ENCODE data around the gene NKX1-1. TPM values are rescaled to one million over a fixed set of nuclear protein-coding genes. Genes with fewer than 3 reads are reported as not detected.
"Not testable (repeated sequence)": the region's sequence is repeated elsewhere in the genome, so short reads cannot be mapped to it uniquely, and the experiment has no call there.

Gene NKX1-1
- polyA plus RNA-seq, 4 donors, result not detected

GRCh38 chr4:1394554-1395388 is 11.5 kb downstream of the NKX1-1 start:
- not testable (repeated sequence) for DNase-seq (ENCODE audit: low read depth in 4 of 4, low spot score in 3 of 4)

GRCh38 chr4:1393866-1394265 is 12.4 kb downstream of the NKX1-1 start:
- no peak for DNase-seq (ENCODE audit: low read depth in 4 of 4, low spot score in 3 of 4)

GRCh38 chr4:1393363-1393762 is 12.9 kb downstream of the NKX1-1 start:
- DNase-seq (ENCODE audit: low read depth in 4 of 4, low spot score in 3 of 4), result not testable (repeated sequence)

GRCh38 chr4:1385373-1386340 is 20.6 kb downstream of the NKX1-1 start:
- no peak for DNase-seq (ENCODE audit: low read depth in 4 of 4, low spot score in 3 of 4)

- DNase-seq (ENCODE audit: low read depth in 4 of 4, low spot score in 3 of 4), result no peak
Observed at GRCh38 chr4:1384675-1385372, 21.4 kb downstream of the NKX1-1 start.

GRCh38 chr4:1383728-1384591 is 22.3 kb downstream of the NKX1-1 start:
- no peak for DNase-seq (ENCODE audit: low read depth in 4 of 4, low spot score in 3 of 4)

GRCh38 chr4:1382776-1383727 is 23.2 kb downstream of the NKX1-1 start:
- no peak for DNase-seq (ENCODE audit: low read depth in 4 of 4, low spot score in 3 of 4)

DNA sequence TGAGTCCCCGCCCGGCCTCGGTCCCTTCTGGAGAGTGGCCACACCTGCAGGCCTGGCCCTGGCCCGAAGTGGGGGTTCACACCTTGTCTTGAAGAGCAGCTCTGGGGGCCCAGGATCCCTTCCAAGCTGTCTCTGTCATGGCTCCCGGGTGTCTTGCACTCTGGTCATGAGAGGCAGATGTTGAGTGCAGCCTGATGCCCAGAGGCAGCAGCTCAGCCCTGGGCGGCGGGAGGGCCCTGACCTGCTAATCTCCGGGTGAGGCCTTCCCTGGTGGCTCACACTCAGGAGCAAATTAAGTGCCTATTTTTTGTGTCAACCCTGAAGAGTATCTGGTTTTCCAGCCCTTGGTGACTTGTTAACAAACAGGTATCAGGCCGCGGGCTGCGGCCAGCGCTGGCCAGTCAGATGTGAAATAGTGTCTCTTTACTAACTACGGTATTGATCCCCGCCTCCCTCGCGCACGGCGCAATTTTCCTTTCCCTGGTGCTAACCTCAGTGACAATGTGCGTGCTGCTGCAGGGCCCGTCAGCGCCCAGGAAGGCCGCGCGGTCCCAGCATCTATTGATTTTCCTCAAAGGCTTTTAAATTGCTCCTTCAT is 24.2 kb downstream of the NKX1-1 start:
- no peak for DNase-seq (ENCODE audit: low read depth in 4 of 4, low spot score in 3 of 4)

DNA sequence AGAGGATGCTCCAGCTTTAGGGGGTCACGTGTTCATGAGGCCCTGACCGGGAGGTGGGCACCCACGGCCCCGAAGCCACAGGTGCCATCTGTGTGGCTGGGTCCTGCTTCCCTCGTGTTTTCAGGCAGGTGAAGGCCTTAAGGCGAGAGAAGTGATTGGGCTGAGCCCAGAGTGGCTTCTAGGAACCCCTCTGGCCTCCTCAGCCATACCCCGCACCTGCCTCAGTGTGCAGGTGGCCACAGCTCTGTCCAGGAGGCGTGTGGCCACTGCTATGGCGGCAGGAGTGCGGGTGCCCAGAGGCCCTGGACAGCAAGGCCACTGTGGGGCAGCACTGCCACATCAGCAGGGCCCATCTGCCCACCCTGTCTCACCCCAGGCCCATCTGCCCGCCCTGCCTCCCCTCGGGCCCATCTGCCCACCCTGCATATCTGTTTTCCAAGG is 25.0 kb downstream of the NKX1-1 start:
- no peak for DNase-seq (ENCODE audit: low read depth in 4 of 4, low spot score in 3 of 4)

DNA sequence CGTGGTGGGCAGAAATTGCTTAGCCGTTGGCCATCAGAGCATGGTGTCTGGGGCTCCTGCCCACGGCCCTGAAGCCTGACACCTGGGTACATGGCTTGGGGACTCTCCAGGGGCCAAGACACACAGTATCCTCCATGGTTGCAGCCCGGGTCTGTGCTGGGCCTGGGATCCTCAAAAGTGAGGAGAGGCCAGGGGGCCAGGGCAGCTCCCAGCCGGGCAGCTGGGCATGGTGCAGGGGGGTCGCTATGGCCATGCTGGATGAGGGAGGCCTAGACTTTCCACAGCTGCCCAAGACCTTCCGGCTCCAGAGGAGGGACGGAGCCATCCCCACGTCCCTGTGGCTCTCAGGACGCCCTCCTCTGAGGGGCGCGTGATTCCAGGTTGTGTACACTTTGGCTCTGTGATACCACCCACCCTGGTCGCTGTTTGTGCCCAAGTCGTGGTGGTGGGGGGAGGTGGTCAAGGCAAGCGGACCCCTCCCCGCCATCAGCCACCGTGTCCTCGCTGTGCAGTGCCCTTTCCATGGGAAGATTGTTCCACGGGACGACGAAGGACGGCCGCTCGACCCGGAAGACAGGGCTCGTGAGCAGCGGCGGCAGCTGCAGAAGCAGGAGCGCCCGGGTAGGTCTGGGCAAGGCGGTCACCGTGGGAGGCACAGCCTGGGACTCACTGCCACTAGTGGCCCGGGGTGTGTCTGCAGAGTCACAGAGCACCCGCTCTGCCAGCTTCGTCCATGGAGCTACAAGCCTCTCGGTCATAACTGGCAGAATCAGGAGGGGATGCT is 25.7 kb downstream of the NKX1-1 start:
- no peak for DNase-seq (ENCODE audit: low read depth in 4 of 4, low spot score in 3 of 4)

GRCh38 chr4:1379801-1380331 is 26.4 kb downstream of the NKX1-1 start:
- no peak for DNase-seq (ENCODE audit: low read depth in 4 of 4, low spot score in 3 of 4)

DNA sequence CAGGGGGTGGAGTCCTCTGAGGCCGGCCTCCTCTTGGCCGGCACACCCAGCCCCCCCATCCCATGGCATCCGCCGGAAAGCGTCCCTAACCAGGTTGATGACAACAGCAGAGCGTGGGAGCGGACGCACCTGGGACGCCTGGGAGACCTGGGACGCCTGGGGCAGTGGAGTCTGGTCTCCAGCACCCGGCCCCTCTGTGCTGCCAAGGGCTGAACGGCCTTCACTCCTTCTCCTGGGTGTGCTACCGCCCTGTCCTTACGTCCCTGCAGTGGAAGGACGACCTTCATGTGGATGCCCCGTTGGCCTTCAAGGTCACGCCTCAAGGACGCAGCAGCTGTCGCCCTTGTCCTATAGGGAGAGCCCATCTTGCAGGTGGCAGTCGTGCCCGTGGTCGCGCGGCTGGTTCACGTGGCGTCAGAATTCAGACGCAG is 26.9 kb downstream of the NKX1-1 start:
- DNase-seq (ENCODE audit: low read depth in 4 of 4, low spot score in 3 of 4), result no peak

- DNase-seq (ENCODE audit: low read depth in 4 of 4, low spot score in 3 of 4), result no peak
Observed at GRCh38 chr4:1378559-1379231, 27.5 kb downstream of the NKX1-1 start.

- no peak for DNase-seq (ENCODE audit: low read depth in 4 of 4, low spot score in 3 of 4)
Observed at GRCh38 chr4:1377606-1378261, 28.5 kb downstream of the NKX1-1 start.

DNA sequence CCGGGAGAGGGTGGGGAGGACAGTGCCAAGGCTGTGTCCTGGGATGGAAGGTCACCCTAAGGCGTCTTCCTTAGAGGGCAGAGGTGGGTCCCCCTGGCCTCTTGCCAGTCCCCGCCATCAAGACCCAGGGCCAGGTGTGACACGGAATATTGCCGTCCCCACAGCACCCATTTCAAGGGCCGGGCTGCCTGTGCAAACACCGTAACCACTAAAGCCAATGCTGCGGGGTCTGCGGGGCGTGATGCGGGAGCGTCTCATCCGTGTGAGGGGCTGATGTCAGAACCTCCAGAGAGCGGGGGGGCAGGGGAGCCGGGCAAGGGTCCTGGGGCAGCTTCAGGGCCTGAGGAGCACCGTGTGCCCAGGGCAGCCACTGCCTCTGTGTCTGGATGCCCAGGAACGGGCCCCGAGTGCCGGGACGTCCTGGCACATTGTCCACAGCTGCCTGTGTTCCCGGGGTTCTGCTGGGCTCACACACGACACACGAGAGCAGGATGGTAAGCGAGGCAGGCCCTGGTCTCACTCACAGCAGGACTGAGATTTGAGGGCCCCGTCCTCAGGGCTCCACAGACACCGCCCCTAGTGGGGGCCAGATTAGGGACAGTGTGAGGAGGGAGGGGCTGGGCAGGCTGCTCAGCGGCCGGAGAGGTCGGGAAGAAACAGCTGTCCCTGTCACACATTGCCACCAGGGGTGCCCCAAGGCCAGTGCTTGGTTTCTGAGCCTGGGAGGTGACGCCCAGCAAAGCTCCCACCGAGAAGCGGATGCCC is 29.2 kb downstream of the NKX1-1 start:
- no peak for DNase-seq (ENCODE audit: low read depth in 4 of 4, low spot score in 3 of 4)

All from right renal pelvis (tissue), 4 donors.